ENCODE data around the gene SRPK1. TPM values are rescaled to one million over a fixed set of nuclear protein-coding genes. Genes with fewer than 3 reads are reported as not detected.

SRPK1 gene
- total RNA-seq, 1 experiment from 2014 or later = 89.4 TPM

DNA sequence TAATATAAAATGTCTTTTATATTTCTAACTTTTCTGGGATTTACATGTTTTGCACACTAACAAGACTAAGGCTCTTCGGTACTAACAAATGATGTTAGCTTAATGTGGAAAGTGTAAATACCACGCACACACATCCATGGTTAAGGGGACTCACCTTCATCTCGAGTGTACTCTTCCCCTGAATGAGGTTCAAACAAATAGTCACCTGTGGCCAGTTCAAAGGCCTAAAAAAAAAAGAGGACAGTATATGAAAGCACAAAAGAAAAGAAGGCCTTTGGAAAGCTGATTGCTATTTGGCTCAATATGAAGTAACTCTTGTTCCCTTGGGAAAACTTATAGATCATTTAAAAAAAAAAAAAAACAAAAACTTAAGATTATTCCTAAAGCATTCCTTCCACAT, 78.5 kb downstream of the SRPK1 start:
- Histone ChIP-seq H3K9me2 (ENCODE audit: insufficient read depth) (no peaks in the 10 kb centered on the region), H3K27ac (ENCODE audit: low read depth, low read length) (no peak overlapping the region), H3K9me3 (ENCODE audit: control insufficient read depth in 1 of 2, insufficient read depth in 1 of 2, low read depth in 1 of 2, low read length in 2 of 2) (no peaks in the 10 kb centered on the region), H4K20me1 (ENCODE audit: insufficient read depth) (no peaks in the 10 kb centered on the region), H3K4me3 (replicated peaks in 1 of 2; ENCODE audit: low read depth in 1 of 2, low read length in 2 of 2) (no peak overlapping the region), H3K79me2 (ENCODE audit: insufficient read depth, low read length) (peaks cover 28% of the 10 kb centered on the region), H3K36me3 (ENCODE audit: control insufficient read depth in 1 of 2, insufficient read depth in 2 of 2, low read length in 2 of 2) (peaks cover 23 to 62% of the 10 kb centered on the region in 2 experiments), H3K27me3 (ENCODE audit: insufficient read depth, low read length) (no peaks in the 10 kb centered on the region), H3K4me2 (ENCODE audit: low read length) (no peak overlapping the region), H3K4me1 (ENCODE audit: control insufficient read depth in 1 of 2, insufficient read depth in 2 of 2, low read length in 2 of 2) (no peaks in the 10 kb centered on the region), H2AFZ (ENCODE audit: low read depth, low read length, poor library complexity, severe bottlenecking) (no peak overlapping the region), H3K9ac (ENCODE audit: low read length) (no peak overlapping the region)
- ChIA-PET POLR2A (no interaction called here), RAD21 (ENCODE audit: low non-redundant PET in 1 of 2, low total read pairs in 2 of 2, uncharacterized antibody in 2 of 2, unreplicated experiment in 2 of 2) (no interaction called here), CTCF (no interaction called here)
- intact Hi-C loops (cut with micrococcal nuclease) = no loop called here
- TF ChIP-seq, protein P1, sequence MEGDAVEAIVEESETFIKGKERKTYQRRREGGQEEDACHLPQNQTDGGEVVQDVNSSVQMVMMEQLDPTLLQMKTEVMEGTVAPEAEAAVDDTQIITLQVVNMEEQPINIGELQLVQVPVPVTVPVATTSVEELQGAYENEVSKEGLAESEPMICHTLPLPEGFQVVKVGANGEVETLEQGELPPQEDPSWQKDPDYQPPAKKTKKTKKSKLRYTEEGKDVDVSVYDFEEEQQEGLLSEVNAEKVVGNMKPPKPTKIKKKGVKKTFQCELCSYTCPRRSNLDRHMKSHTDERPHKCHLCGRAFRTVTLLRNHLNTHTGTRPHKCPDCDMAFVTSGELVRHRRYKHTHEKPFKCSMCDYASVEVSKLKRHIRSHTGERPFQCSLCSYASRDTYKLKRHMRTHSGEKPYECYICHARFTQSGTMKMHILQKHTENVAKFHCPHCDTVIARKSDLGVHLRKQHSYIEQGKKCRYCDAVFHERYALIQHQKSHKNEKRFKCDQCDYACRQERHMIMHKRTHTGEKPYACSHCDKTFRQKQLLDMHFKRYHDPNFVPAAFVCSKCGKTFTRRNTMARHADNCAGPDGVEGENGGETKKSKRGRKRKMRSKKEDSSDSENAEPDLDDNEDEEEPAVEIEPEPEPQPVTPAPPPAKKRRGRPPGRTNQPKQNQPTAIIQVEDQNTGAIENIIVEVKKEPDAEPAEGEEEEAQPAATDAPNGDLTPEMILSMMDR (IDR thresholded peaks at IDR 0.05 in 2 of 3, conservative IDR thresholded peaks at IDR 0.05 in 1 of 3; ENCODE audit: borderline replicate concordance in 1 of 3, insufficient read depth in 1 of 3, low read depth in 2 of 3, low read length in 2 of 3) = no peak
- TF ChIP-seq, protein P2, sequence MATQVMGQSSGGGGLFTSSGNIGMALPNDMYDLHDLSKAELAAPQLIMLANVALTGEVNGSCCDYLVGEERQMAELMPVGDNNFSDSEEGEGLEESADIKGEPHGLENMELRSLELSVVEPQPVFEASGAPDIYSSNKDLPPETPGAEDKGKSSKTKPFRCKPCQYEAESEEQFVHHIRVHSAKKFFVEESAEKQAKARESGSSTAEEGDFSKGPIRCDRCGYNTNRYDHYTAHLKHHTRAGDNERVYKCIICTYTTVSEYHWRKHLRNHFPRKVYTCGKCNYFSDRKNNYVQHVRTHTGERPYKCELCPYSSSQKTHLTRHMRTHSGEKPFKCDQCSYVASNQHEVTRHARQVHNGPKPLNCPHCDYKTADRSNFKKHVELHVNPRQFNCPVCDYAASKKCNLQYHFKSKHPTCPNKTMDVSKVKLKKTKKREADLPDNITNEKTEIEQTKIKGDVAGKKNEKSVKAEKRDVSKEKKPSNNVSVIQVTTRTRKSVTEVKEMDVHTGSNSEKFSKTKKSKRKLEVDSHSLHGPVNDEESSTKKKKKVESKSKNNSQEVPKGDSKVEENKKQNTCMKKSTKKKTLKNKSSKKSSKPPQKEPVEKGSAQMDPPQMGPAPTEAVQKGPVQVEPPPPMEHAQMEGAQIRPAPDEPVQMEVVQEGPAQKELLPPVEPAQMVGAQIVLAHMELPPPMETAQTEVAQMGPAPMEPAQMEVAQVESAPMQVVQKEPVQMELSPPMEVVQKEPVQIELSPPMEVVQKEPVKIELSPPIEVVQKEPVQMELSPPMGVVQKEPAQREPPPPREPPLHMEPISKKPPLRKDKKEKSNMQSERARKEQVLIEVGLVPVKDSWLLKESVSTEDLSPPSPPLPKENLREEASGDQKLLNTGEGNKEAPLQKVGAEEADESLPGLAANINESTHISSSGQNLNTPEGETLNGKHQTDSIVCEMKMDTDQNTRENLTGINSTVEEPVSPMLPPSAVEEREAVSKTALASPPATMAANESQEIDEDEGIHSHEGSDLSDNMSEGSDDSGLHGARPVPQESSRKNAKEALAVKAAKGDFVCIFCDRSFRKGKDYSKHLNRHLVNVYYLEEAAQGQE (IDR thresholded peaks at IDR 0.05; ENCODE audit: low read depth) = no peak
- TF ChIP-seq MAX (IDR thresholded peaks at IDR 0.05) (no peak), RAD21 (IDR thresholded peaks at IDR 0.05; ENCODE audit: low read depth) (no peak), EZH2phosphoT487 (IDR thresholded peaks at IDR 0.05; ENCODE audit: borderline replicate concordance) (no peak), SIN3A (IDR thresholded peaks at IDR 0.05; ENCODE audit: low read depth) (no peak), SRF (IDR thresholded peaks at IDR 0.05; ENCODE audit: low read depth) (no peak), JUND (IDR thresholded peaks at IDR 0.05) (no peak), EZH2 (IDR thresholded peaks at IDR 0.05) (no peak), ZBTB33 (IDR thresholded peaks at IDR 0.05; ENCODE audit: extremely low read depth, insufficient replicate concordance, low read length) (no peak), FOSL1 (IDR thresholded peaks at IDR 0.05; ENCODE audit: low read depth) (no peak), CEBPB (IDR thresholded peaks at IDR 0.05; ENCODE audit: low read depth) (no peak), YY1 (IDR thresholded peaks at IDR 0.05; ENCODE audit: extremely low read depth, insufficient replicate concordance, low read depth, low read length) (no peak), CBX3 (IDR thresholded peaks at IDR 0.05; ENCODE audit: low read depth) (no peak), ZNF274 (IDR thresholded peaks at IDR 0.05; ENCODE audit: low read depth, low read length) (no peak), ZFX (IDR thresholded peaks at IDR 0.05) (no peak), EGR1 (IDR thresholded peaks at IDR 0.05; ENCODE audit: low read depth) (no peak)
- TF ChIP-seq, protein P3, sequence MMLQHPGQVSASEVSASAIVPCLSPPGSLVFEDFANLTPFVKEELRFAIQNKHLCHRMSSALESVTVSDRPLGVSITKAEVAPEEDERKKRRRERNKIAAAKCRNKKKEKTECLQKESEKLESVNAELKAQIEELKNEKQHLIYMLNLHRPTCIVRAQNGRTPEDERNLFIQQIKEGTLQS (IDR thresholded peaks at IDR 0.05) = no peak
- no TSS peak for BruUV-seq (replicated peaks)
- no peak for DNase-seq (ENCODE audit: low read depth, low spot score)
- ATAC-seq = no peak

All from HCT116 (cell line).